Small intestine (tissue), 7 donors: ENCODE measurements around the gene ZNF660. TPM values are rescaled to one million over a fixed set of nuclear protein-coding genes. Genes with fewer than 3 reads are reported as not detected.
"Not testable (repeated sequence)": the region's sequence is repeated elsewhere in the genome, so short reads cannot be mapped to it uniquely, and the experiment has no call there.

ENCODE experiments used
- DNase-seq, 2 donors: peaks; one replicate each; pipeline versions ENCODE4 v3.0.0 to v3.0.0-alpha.2; 2013
- FAIRE-seq: peaks from 2 replicates; lab custom pipeline; 2012; peaks lifted over from hg19 to GRCh38; lab: Jason Lieb, UNC
- H3K27ac ChIP-seq, 3 donors: one replicate each; pipeline ENCODE4 v1.5.1; 2013; ENCODE audit warnings: low read length in 2 of 3, mild to moderate bottlenecking in 2 of 3, control low read depth in 1 of 3, inconsistent platforms in 1 of 3, low read depth in 1 of 3, moderate library complexity in 1 of 3
- H3K27me3 ChIP-seq, 3 donors: one replicate each; pipeline ENCODE4 v1.6.1; 2013; ENCODE audit warnings: low read length in 3 of 3, inconsistent platforms in 1 of 3; ENCODE audit not compliant: control insufficient read depth in 3 of 3, insufficient read depth in 3 of 3
- H3K36me3 ChIP-seq, 3 donors: one replicate each; pipeline ENCODE4 v1.6.1; 2013; ENCODE audit warnings: low read length in 3 of 3, inconsistent platforms in 1 of 3, low read depth in 1 of 3, mild to moderate bottlenecking in 1 of 3, moderate library complexity in 1 of 3; ENCODE audit not compliant: control insufficient read depth in 3 of 3, insufficient read depth in 2 of 3
- H3K4me1 ChIP-seq, 3 donors: one replicate each; pipeline ENCODE4 v1.6.1; 2013; ENCODE audit warnings: low read length in 2 of 3, inconsistent platforms in 1 of 3, low read depth in 1 of 3, mild to moderate bottlenecking in 1 of 3, moderate library complexity in 1 of 3; ENCODE audit not compliant: control insufficient read depth in 3 of 3, insufficient read depth in 2 of 3
- H3K4me3 ChIP-seq, 3 donors: one replicate each; pipeline ENCODE4 v1.5.1; 2013; ENCODE audit warnings: low read length in 3 of 3, control low read depth in 1 of 3, inconsistent platforms in 1 of 3, low read depth in 1 of 3, mild to moderate bottlenecking in 1 of 3, moderate library complexity in 1 of 3
- H3K9me3 ChIP-seq, 2 donors: one replicate each; pipeline ENCODE4 v1.6.1; 2013; ENCODE audit warnings: low read depth in 1 of 2, low read length in 1 of 2; ENCODE audit not compliant: control insufficient read depth in 2 of 2, insufficient read depth in 1 of 2
- WGBS, 3 donors: extraction: QIAGEN DNeasy Blood & Tissue Kit; methylation state at CpG; one replicate each; pipeline ENCODE4 v1.1.7; 2013; 5-methylcytosine and 5-hydroxymethylcytosine counted together
- polyA plus RNA-seq, 4 donors: library from polyadenylated mRNA; stranded (reverse) in 3 of 4; unstranded in 1 of 4; fragments of 200-250 nt in 3 of 4; fragments of 120-200 nt in 1 of 4; gene quantifications; one replicate each; pipeline versions ENCODE4 v1.2.1 to v1.2.3, GENCODE V29; 2013
- donor health status: healthy with polysubstance abuse.
- donor health status: control.
- donor health status: control.
- donor health status: Bipolar disorder and iron deficiency.
- donor health status: healthy.

ZNF660 gene
- polyA plus RNA-seq, 4 donors: 0.27 to 4.9 (median 0.51) TPM; not detected in 1

DNA sequence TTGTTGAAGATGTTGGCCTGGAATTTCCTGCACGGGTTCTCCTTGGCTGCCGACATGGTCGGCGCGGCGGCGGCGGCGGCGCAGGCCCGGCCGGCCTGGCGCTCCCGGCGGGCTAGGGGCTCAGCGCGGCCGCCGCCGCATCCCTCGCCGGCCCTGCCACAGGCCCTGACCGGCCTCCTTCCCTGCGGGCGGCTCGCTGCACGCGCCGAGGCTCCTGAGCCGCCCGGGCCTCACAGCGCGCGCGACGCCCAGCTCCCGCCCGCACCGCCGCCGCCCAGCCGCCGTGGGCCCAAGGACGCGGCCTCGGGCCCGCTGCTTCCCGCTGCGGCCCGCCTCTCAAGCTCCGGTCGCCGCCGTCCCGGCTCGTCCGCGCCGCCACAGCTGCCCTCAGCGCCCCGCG lies 3.8 kb upstream of the ZNF660 start:
- H3K27ac ChIP-seq, FAIRE-seq, DNase-seq, H3K27me3 ChIP-seq, H3K36me3 ChIP-seq: not testable (repeated sequence)
- peaks cover 0 to 10% (median 9%) of the 10 kb centered on the region in 3 donors for H3K4me1 ChIP-seq
- WGBS, 3 donors: 37 to 76% (median 74%) methylated on average over 49 to 62 of the region's 62 CpGs
- H3K9me3 ChIP-seq: peaks cover 0 to 19% of the 10 kb centered on the region in 2 donors
- peak overlapping the region in 1 of 3 donors; percentile 31 for H3K4me3 ChIP-seq

DNA sequence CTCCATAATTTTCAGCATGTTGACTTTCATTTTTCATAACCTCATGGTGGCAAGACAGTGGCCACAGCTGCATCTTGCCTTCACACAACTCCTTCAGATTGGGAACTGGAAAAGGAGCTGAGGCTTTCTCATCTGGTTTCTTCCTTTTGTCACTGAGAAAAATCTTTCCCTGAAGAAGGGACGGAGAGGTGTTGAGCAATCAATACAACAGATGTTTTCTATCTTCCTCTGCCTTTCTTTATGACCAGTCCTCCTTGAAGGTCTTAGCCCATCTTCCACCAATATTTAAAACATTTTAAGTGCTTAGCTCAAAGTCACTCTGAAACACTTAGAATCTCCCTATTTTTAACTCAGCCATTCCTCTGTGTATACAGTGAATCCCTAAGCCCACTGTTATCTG lies 11.9 kb downstream of the ZNF660 start:
- H3K4me1 ChIP-seq: no peaks in the 10 kb centered on the region
- H3K27me3 ChIP-seq: no peaks in the 10 kb centered on the region
- no peak for DNase-seq
- WGBS, 3 donors: 81 to 92% (median 82%) methylated on average over 1 of the region's 1 CpG
- H3K9me3 ChIP-seq: peaks cover 0 to 63% of the 10 kb centered on the region in 2 donors
- H3K27ac ChIP-seq: no peak overlapping the region
- H3K4me3 ChIP-seq: no peak overlapping the region
- FAIRE-seq: no peak
- peaks cover 0 to 8% (median 3%) of the 10 kb centered on the region in 3 donors for H3K36me3 ChIP-seq

DNA sequence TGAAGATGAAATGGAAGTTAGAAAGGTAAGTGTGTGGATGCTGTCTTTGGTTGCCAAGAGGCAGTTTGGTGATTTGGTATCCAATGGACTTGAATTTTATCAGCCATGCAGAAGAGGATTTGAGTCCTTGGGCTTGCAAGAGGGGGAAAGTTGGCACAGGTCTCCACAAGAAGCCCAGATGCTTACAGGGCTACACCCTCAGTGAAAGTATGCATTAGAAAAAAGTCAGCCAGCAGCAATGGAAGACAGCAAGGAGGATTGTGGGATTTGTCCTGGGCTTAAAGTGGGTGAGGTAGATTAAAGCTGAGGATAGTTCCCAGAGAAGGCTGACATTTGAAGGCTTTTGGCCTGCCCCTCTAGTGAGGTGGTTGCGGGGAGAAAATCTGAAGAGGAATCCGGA lies 17.0 kb downstream of the ZNF660 start:
- H3K9me3 ChIP-seq: peaks cover 0 to 43% of the 10 kb centered on the region in 2 donors
- peaks cover 0 to 7% (median 0%) of the 10 kb centered on the region in 3 donors for H3K36me3 ChIP-seq
- no peaks in the 10 kb centered on the region for H3K4me1 ChIP-seq
- FAIRE-seq: no peak
- 97 to 98% (median 98%) methylated on average over 2 of the region's 2 CpGs for WGBS, 3 donors
- no peak for DNase-seq
- H3K4me3 ChIP-seq: no peak overlapping the region
- no peak overlapping the region for H3K27ac ChIP-seq
- no peaks in the 10 kb centered on the region for H3K27me3 ChIP-seq

DNA sequence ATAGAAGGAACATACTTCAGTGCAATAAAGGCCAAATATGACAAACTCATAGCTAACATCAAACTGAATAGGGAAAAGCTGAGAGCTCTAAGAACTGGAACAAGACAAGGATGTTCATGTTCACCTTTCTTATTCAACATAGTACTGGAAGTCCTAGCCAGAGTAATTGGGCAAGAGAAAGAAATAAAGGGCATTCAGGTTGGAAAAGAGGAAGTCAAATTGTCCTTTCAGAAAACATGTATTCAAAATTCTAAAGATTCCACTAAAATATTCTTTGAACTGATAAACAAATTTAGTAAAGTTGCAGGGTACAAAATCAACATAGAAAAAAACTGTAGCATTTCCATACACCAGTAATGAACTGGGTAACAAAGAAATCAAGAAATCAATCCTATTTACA lies 27.9 kb downstream of the ZNF660 start:
- Histone ChIP-seq H3K4me1 (no peaks in the 10 kb centered on the region), H3K27me3 (no peaks in the 10 kb centered on the region), H3K27ac (no peak overlapping the region), H3K9me3 (peaks cover 0 to 12% of the 10 kb centered on the region in 2 donors), H3K4me3 (no peak overlapping the region), H3K36me3 (peaks cover 0 to 6% (median 0%) of the 10 kb centered on the region in 3 donors)
- DNase-seq (no peak), FAIRE-seq (no peak)

DNA sequence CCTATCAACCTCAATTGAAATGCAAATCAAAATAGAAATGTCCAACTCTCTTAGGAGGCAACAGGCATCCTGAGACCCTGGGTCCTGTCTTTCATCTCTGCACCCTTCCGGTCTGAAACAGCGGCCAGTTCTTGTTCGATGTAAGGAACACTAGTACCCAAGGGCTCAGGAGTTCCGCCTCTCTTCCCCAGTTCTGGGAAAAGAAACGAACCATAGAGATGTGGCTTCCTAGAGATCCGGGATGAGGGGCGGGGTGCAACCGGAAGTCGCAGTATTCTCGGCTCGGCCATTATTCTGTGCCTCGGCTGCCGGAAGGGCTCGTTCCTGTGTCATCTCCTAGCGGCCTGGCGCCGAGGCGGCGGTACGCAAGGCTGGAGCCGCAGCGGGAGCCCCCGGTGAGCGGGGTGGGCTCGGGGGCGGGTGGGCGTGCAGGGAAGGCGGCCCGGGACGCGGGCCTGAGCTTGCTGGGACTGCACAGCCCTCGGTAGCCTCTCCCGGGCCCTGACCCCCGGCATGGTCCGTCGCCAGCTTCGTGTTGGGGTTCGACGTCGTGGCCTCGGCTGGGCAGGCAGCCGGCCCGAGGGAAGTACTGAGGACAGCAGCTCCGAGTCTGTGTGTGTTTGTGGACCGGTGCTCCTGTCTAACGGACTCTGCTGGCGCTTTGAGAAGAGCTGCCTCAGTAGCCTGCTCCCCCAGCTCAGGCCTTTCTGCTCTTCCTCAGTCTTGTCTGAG lies 40.2 kb downstream of the ZNF660 start, which contains the start of gene ZNF197:
Gene ZNF197 (plus strand): TSS at position 288 of the 732 bp plus-strand sequence. CDS start 4,119 bp downstream, outside the sequence.
- DNase-seq (peak; percentile 91 to 94), FAIRE-seq (no peak)
- H3K4me1 ChIP-seq: peaks cover 1 to 7% (median 6%) of the 10 kb centered on the region in 3 donors
- H3K36me3 ChIP-seq: peaks cover 2 to 4% (median 4%) of the 10 kb centered on the region in 3 donors
- no peaks in the 10 kb centered on the region for H3K27me3 ChIP-seq
- H3K4me3 ChIP-seq: peak within 1 kb of the TSS; percentile 92 to 96 (median 94)
- WGBS, 3 donors: 1% methylated on average over 32 to 47 of the region's 47 CpGs
- no peaks in the 10 kb centered on the region for H3K9me3 ChIP-seq
- peak within 1 kb of the TSS; percentile 73 to 92 (median 80) for H3K27ac ChIP-seq

DNA sequence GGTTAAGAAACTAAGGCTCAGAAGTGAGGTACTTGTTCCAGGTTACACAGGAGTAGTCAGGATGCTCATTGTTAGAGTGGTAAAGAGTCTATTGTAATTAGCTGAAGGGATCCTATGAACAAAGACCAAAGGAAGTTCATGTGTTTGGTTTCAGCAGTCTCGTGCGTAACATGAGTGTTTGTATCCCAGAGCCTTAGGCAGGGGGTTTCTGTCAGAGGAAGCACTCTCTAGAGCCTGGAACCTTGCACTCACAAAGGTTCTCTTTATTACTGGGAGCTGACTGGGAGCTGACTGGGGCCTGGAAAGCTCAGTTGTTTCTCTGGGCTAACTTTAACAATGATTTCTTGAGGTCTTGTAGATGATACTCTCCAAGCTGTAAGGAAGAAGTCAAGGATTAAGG lies 44.0 kb downstream of the ZNF660 start:
- Histone ChIP-seq H3K36me3 (peaks cover 11 to 21% (median 12%) of the 10 kb centered on the region in 3 donors), H3K27ac (no peak overlapping the region), H3K27me3 (no peaks in the 10 kb centered on the region), H3K4me1 (peaks cover 1 to 7% (median 6%) of the 10 kb centered on the region in 3 donors), H3K9me3 (no peaks in the 10 kb centered on the region), H3K4me3 (no peak overlapping the region)
- FAIRE-seq: no peak
- DNase-seq: no peak
- 88 to 91% (median 90%) methylated on average over 2 of the region's 2 CpGs for WGBS, 3 donors

DNA sequence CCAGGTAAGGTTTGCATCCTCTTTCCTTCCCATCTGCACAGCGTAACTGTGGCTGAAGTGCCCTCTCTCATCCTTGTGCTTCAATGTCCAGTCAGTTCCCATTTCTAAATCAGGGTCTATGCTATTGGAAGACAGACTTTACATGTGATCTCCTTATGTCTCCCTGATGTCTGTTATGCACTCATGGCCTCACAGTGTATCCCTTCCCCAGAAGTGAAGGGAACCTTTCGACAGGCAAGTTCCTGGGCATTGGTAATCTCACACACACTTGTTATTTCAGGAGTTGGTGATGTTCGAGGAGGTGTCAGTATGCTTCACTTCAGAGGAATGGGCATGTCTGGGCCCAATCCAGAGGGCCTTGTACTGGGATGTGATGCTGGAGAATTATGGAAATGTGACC lies 47.4 kb downstream of the ZNF660 start:
- Histone ChIP-seq H3K9me3 (peaks cover 0 to 6% of the 10 kb centered on the region in 2 donors), H3K4me1 (no peaks in the 10 kb centered on the region), H3K27ac (no peak overlapping the region), H3K36me3 (peaks cover 17 to 29% (median 17%) of the 10 kb centered on the region in 3 donors), H3K27me3 (no peaks in the 10 kb centered on the region), H3K4me3 (no peak overlapping the region)
- DNase-seq: no peak
- FAIRE-seq: no peak
- WGBS, 3 donors: 91 to 98% (median 96%) methylated on average over 3 of the region's 3 CpGs

DNA sequence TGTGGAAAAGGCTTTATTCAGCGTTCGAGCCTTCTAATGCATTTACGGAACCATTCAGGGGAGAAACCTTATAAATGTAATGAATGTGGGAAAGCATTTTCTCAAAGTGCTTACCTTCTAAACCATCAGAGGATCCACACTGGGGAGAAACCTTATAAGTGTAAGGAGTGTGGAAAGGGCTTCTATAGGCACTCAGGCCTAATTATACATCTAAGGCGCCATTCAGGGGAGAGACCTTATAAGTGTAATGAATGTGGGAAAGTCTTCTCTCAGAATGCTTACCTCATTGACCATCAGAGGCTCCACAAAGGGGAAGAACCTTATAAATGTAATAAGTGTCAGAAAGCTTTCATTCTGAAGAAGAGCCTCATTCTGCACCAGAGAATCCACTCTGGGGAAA lies 57.6 kb downstream of the ZNF660 start:
- Histone ChIP-seq H3K4me3 (no peak overlapping the region), H3K4me1 (no peaks in the 10 kb centered on the region), H3K27ac (no peak overlapping the region), H3K36me3 (peaks cover 15 to 24% (median 23%) of the 10 kb centered on the region in 3 donors), H3K27me3 (no peaks in the 10 kb centered on the region), H3K9me3 (peaks cover 3 to 43% of the 10 kb centered on the region in 2 donors)
- DNase-seq (no peak), FAIRE-seq (no peak)
- 97 to 99% (median 97%) methylated on average over 4 of the region's 4 CpGs for WGBS, 3 donors
